H1 (cell line): ENCODE results near the gene RUNX1. TPM values are rescaled to one million over a fixed set of nuclear protein-coding genes. Genes with fewer than 3 reads are reported as not detected.

Source experiments
- CTCF ChIA-PET: fragments of 300-600 bp; sonication (Branson Sonifier 250); formaldehyde crosslinking; loops from one replicate; lab custom pipeline; 2021; ENCODE audit not compliant: partially characterized antibody; lab: Charles Lee
- POLR2A ChIA-PET: fragments of 300-600 bp; sonication (Branson Sonifier 250); formaldehyde crosslinking; loops from one replicate; lab custom pipeline; 2021; ENCODE audit warnings: inconsistent platforms; ENCODE audit not compliant: partially characterized antibody; lab: Charles Lee
- DNase-seq, 2 experiments: peaks; one replicate each; pipeline versions ENCODE4 v3.0.0 to v3.0.0-alpha.2; 2010 to 2022; ENCODE audit warnings: low spot score in 2 of 2, low read depth in 1 of 2, mixed read lengths in 1 of 2
- FAIRE-seq: peaks from 2 replicates; lab custom pipeline; 2011; peaks lifted over from hg19 to GRCh38; lab: Jason Lieb, UNC
- H2AFZ ChIP-seq: 2 replicates; pipeline ENCODE4 v1.8.1; 2012; ENCODE audit warnings: low read length, inconsistent platforms
- H2AK5ac ChIP-seq: 2 replicates; pipeline ENCODE4 v1.6.1; 2013; ENCODE audit warnings: low read depth, low read length
- H2BK120ac ChIP-seq: replicated peaks from 2 replicates; pipeline ENCODE3; 2013; ENCODE audit warnings: low read depth, low read length, inconsistent platforms
- H2BK12ac ChIP-seq: 2 replicates; pipeline ENCODE4 v1.6.1; 2013; ENCODE audit warnings: low read depth, low read length
- H2BK15ac ChIP-seq: 2 replicates; pipeline ENCODE4 v1.6.1; 2013; ENCODE audit warnings: low read length
- H2BK20ac ChIP-seq: 2 replicates; pipeline ENCODE4 v1.6.1; 2013; ENCODE audit warnings: low read length
- H2BK5ac ChIP-seq: 2 replicates; pipeline ENCODE4 v1.6.1; 2013; ENCODE audit warnings: low read depth, low read length
- H3K14ac ChIP-seq: 2 replicates; pipeline ENCODE4 v1.6.1; 2013; ENCODE audit warnings: inconsistent platforms; ENCODE audit not compliant: insufficient read length
- H3K18ac ChIP-seq: 2 replicates; pipeline ENCODE4 v1.6.1; 2013; ENCODE audit warnings: low read length; ENCODE audit errors: extremely low read depth
- H3K23ac ChIP-seq: 2 replicates; pipeline ENCODE4 v1.6.1; 2013; ENCODE audit warnings: inconsistent platforms; ENCODE audit not compliant: insufficient read length
- H3K23me2 ChIP-seq: 2 replicates; pipeline ENCODE4 v1.6.1; 2013; ENCODE audit warnings: low read depth, low read length
- H3K27ac ChIP-seq: 2 replicates; pipeline ENCODE4 v1.6.1; 2011; ENCODE audit warnings: low read depth, low read length, inconsistent platforms
- H3K27me3 ChIP-seq, 4 experiments: replicated peaks in 1 of 4; 1 replicate in 1 of 4; 2 replicates in 3 of 4; pipeline versions ENCODE4 v1.6.1 to v1.8.1; 2011 to 2013; ENCODE audit warnings: low read length in 3 of 4, mild to moderate bottlenecking in 3 of 4, inconsistent platforms in 2 of 4, mixed read lengths in 2 of 4, moderate library complexity in 1 of 4; ENCODE audit not compliant: control insufficient read depth in 3 of 4, insufficient read depth in 3 of 4; ENCODE audit errors: extremely low read depth in 1 of 4
- H3K36me3 ChIP-seq, 4 experiments: 2 replicates each; pipeline versions ENCODE4 v1.6.1 to v1.8.1; 2011 to 2013; ENCODE audit warnings: mild to moderate bottlenecking in 4 of 4, low read length in 3 of 4, moderate library complexity in 2 of 4, control low read depth in 1 of 4, inconsistent platforms in 1 of 4; ENCODE audit not compliant: insufficient read depth in 4 of 4, control insufficient read depth in 2 of 4
- H3K4ac ChIP-seq: replicated peaks from 2 replicates; pipeline ENCODE3; 2013; ENCODE audit warnings: low read length, low read depth, mixed read lengths, inconsistent platforms; ENCODE audit not compliant: insufficient read length
- H3K4me1 ChIP-seq, 4 experiments: replicated peaks in 1 of 4; 1 replicate in 1 of 4; 2 replicates in 3 of 4; pipeline versions ENCODE4 v1.6.1 to v1.8.1; 2011 to 2013; ENCODE audit warnings: low read length in 3 of 4, inconsistent platforms in 2 of 4, mixed read lengths in 1 of 4; ENCODE audit not compliant: insufficient read depth in 4 of 4, control insufficient read depth in 3 of 4
- H3K4me2 ChIP-seq, 2 experiments: 2 replicates each; pipeline versions ENCODE4 v1.6.1 to v1.8.1; 2011 to 2013; ENCODE audit warnings: low read depth in 2 of 2, low read length in 2 of 2, control low read depth in 1 of 2, inconsistent platforms in 1 of 2, mild to moderate bottlenecking in 1 of 2; ENCODE audit not compliant: insufficient read depth in 1 of 2
- H3K4me3 ChIP-seq, 4 experiments: fragments of 200-600, 300-600 bp in 1 of 4; sonication (generic), shearing (Covaris generic), sonication (Bioruptor Twin) in 1 of 4; 2 replicates each; pipeline versions ENCODE4 v1.5.1 to v1.8.1; 2011 to 2016; ENCODE audit warnings: low read length in 4 of 4, low read depth in 3 of 4, control low read depth in 2 of 4, inconsistent platforms in 2 of 4, mild to moderate bottlenecking in 2 of 4, mixed read lengths in 1 of 4, moderate library complexity in 1 of 4; ENCODE audit not compliant: insufficient read depth in 2 of 4; ENCODE audit errors: extremely low read depth in 1 of 4
- H3K56ac ChIP-seq: replicated peaks from 2 replicates; pipeline ENCODE3; 2013; ENCODE audit warnings: low read depth, mild to moderate bottlenecking, mixed read lengths, low read length, inconsistent platforms; ENCODE audit not compliant: insufficient read length
- H3K79me1 ChIP-seq: 2 replicates; pipeline ENCODE4 v1.6.1; 2013; ENCODE audit warnings: low read depth, low read length, control low read depth
- H3K79me2 ChIP-seq, 2 experiments: 2 replicates each; pipeline versions ENCODE4 v1.6.1 to v1.8.1; 2012 to 2013; ENCODE audit warnings: low read length in 2 of 2, mild to moderate bottlenecking in 2 of 2, inconsistent platforms in 1 of 2; ENCODE audit not compliant: insufficient read depth in 2 of 2, control insufficient read depth in 1 of 2
- H3K9ac ChIP-seq, 4 experiments: replicated peaks in 1 of 4; 1 replicate in 1 of 4; 2 replicates in 3 of 4; pipeline versions ENCODE4 v1.6.1 to v1.8.1; 2011 to 2013; ENCODE audit warnings: low read depth in 3 of 4, low read length in 3 of 4, control low read depth in 2 of 4, mild to moderate bottlenecking in 2 of 4, moderate library complexity in 2 of 4, inconsistent platforms in 1 of 4; ENCODE audit errors: extremely low read depth in 1 of 4
- H3K9me3 ChIP-seq, 2 experiments: 2 replicates each; pipeline versions ENCODE4 v1.6.1 to v1.8.1; 2012 to 2013; ENCODE audit warnings: mild to moderate bottlenecking in 2 of 2, moderate library complexity in 2 of 2, control low read depth in 1 of 2, inconsistent platforms in 1 of 2, low read depth in 1 of 2, low read length in 1 of 2, mixed read lengths in 1 of 2; ENCODE audit not compliant: insufficient read depth in 2 of 2
- H4K20me1 ChIP-seq, 2 experiments: replicated peaks in 1 of 2; 2 replicates each; pipeline versions ENCODE3 to v1.8.1; 2011 to 2013; ENCODE audit warnings: inconsistent platforms in 2 of 2, low read length in 2 of 2, mild to moderate bottlenecking in 1 of 2; ENCODE audit not compliant: insufficient read depth in 2 of 2, control insufficient read depth in 1 of 2
- H4K5ac ChIP-seq: 2 replicates; pipeline ENCODE4 v1.6.1; 2013; ENCODE audit warnings: low read length, low read depth, mixed read lengths, inconsistent platforms; ENCODE audit not compliant: insufficient read length
- H4K8ac ChIP-seq: 2 replicates; pipeline ENCODE4 v1.8.0; 2013; ENCODE audit warnings: mild to moderate bottlenecking, moderate library complexity, low read length, inconsistent platforms; ENCODE audit not compliant: insufficient read depth; ENCODE audit errors: extremely low read depth
- H4K91ac ChIP-seq: replicated peaks from 2 replicates; pipeline ENCODE3; 2013; ENCODE audit warnings: low read length, mixed read lengths, inconsistent platforms; ENCODE audit not compliant: insufficient read length
- BACH1 ChIP-seq: IDR thresholded peaks from 2 replicates; pipeline ENCODE4 v1.6.1; 2012; ENCODE audit warnings: low read length, improper control_type of control experiment
- CBX8 ChIP-seq: fragments of 300-800, 300-1000 bp; sonication (generic); IDR thresholded peaks from 2 replicates; pipeline ENCODE4 v1.7.1; 2016; ENCODE audit warnings: low read depth, low read length, borderline replicate concordance
- EGR1 ChIP-seq: IDR thresholded peaks from 2 replicates; pipeline ENCODE4 v1.6.1; 2011; ENCODE audit warnings: low read depth, low read length, borderline replicate concordance
- FOSL1 ChIP-seq: IDR thresholded peaks from 2 replicates; pipeline ENCODE4 v1.6.1; 2011; ENCODE audit warnings: mild to moderate bottlenecking, low read depth, low read length, moderate library complexity; ENCODE audit not compliant: insufficient read depth
- GABPA ChIP-seq: IDR thresholded peaks from 2 replicates; pipeline ENCODE4 v1.6.1; 2011; ENCODE audit warnings: mild to moderate bottlenecking, low read length, moderate library complexity, borderline replicate concordance; ENCODE audit not compliant: insufficient read depth
- GTF2F1 ChIP-seq: IDR thresholded peaks from 2 replicates; pipeline ENCODE4 v1.6.1; 2012; ENCODE audit warnings: low read depth, low read length, improper control_type of control experiment, borderline replicate concordance
- KDM1A ChIP-seq: fragments of 200-600, 300-600 bp; sonication (generic); IDR thresholded peaks from 2 replicates; pipeline ENCODE4 v1.7.1; 2016; ENCODE audit warnings: mild to moderate bottlenecking, low read length, borderline replicate concordance
- RNF2 ChIP-seq: fragments of 200-900, 300-1000 bp; sonication (generic); IDR thresholded peaks from 2 replicates; pipeline ENCODE4 v1.7.1; 2016; ENCODE audit warnings: borderline replicate concordance, low read depth, mild to moderate bottlenecking, antibody characterized with exemption, low read length; ENCODE audit not compliant: poor library complexity, severe bottlenecking; ENCODE audit errors: missing control alignments
- SIRT6 ChIP-seq: IDR thresholded peaks from one replicate; pipeline ENCODE4 v1.7.1; 2012; ENCODE audit warnings: low read length, inconsistent platforms
- SP1 ChIP-seq: IDR thresholded peaks from 2 replicates; pipeline ENCODE4 v1.6.1; 2011; ENCODE audit warnings: low read depth, low read length
- SP2 ChIP-seq: IDR thresholded peaks from 2 replicates; pipeline ENCODE4 v1.6.1; 2012; ENCODE audit warnings: mild to moderate bottlenecking, low read length, inconsistent platforms
- TCF12 ChIP-seq: IDR thresholded peaks from 2 replicates; pipeline ENCODE4 v1.6.1; 2011; ENCODE audit warnings: low read depth, mild to moderate bottlenecking, low read length
- WGBS, 2 experiments: shearing (Covaris generic) in 1 of 2; methylation state at CpG; one replicate each; pipeline versions ENCODE4 v1.1.6 to v1.1.7; 2013 to 2015; ENCODE audit warnings: low lambda C conversion rate in 2 of 2, mixed read lengths in 2 of 2, inconsistent platforms in 1 of 2, low coverage in 1 of 2, missing lambda C conversion rate in 1 of 2; ENCODE audit not compliant: insufficient replicate concordance in 2 of 2, insufficient coverage in 1 of 2, insufficient read length in 1 of 2; ENCODE audit errors: extremely low coverage in 1 of 2, missing lambda C conversion rate in 1 of 2; 5-methylcytosine and 5-hydroxymethylcytosine counted together
- polyA plus RNA-seq, 7 experiments: library from polyadenylated mRNA; depleted of rRNA in 3 of 7; stranded (reverse) in 5 of 7; unstranded in 2 of 7; fragments of >200 nt in 5 of 7; fragments of 200-250 nt in 2 of 7; gene quantifications; 1 replicate in 5 of 7; 2 replicates in 1 of 7; 4 replicates in 1 of 7; pipeline versions ENCODE4 v1.2.1 to v1.2.3, GENCODE V29; 2011 to 2013; ENCODE audit warnings: missing spikeins in 2 of 7, mixed read lengths in 2 of 7
- total RNA-seq: library from RNA; stranded (reverse); fragmentation: NEBNext Ultra II Directional; extraction: Animal tissue kit (Norgen Biotek cat#: 25700); gene quantifications from 2 replicates; pipeline ENCODE4 v1.2.1, GENCODE V29; 2021

RUNX1 gene
- total and polyA plus RNA-seq, 2 of the 8 experiments (the other 6 are each of a cell fraction or from before 2014, with no cell fraction given), result 0.20 to 0.60 TPM

- no peaks in the 10 kb centered on the region; a peak in 3 of 7 replicates for H3K27me3 ChIP-seq
- no peak for TF ChIP-seq CBX8
- no peak for TF ChIP-seq FOSL1
- no peak for TF ChIP-seq KDM1A
- TF ChIP-seq RNF2, result no peak
- no peak for TF ChIP-seq SP2
- no peak for TF ChIP-seq SP1
- no peak for TF ChIP-seq GTF2F1
- TF ChIP-seq SIRT6, result no peak
- no peak for TF ChIP-seq BACH1
- TF ChIP-seq GABPA, result no peak
- TF ChIP-seq EGR1, result no peak
- no peak for TF ChIP-seq TCF12
Measured at GRCh38 chr21:34845521-34846451, 203.3 kb downstream of the RUNX1 start.

More at GRCh38 chr21:34845521-34846451, 203.3 kb downstream of the RUNX1 start:
- H3K9ac ChIP-seq, result no peak overlapping the region
- H2AFZ ChIP-seq, result no peak overlapping the region
- ChIA-PET CTCF (interaction anchor here (0.7 to 4.0 kb wide), 3 partner anchors 12 to 100 kb away, joined by 3 to 32 read pairs (median 9); no protein-coding TSS in a partner anchor), POLR2A (interaction anchor here (0.9 to 1.2 kb wide), 2 partner anchors 25 to 39 kb away, joined by 3 read pairs; no protein-coding TSS in a partner anchor)
- no peak overlapping the region for H3K27ac ChIP-seq
- no peaks in the 10 kb centered on the region for H3K9me3 ChIP-seq
- no peak overlapping the region for H2BK5ac ChIP-seq
- H3K4me3 ChIP-seq, result no peak overlapping the region
- H4K5ac ChIP-seq, result no peak overlapping the region
- no peak overlapping the region for H2BK15ac ChIP-seq
- peaks cover 7 to 23% (median 15%) of the 10 kb centered on the region in 4 experiments for H3K4me1 ChIP-seq
- H3K56ac ChIP-seq, result no peak overlapping the region
- FAIRE-seq, result no peak
- H4K91ac ChIP-seq, result no peak overlapping the region
- H3K79me1 ChIP-seq, result no peaks in the 10 kb centered on the region
- WGBS, 2 experiments, result 94% methylated on average over 6 of the region's 8 CpGs; no CpG with 5 or more reads in 1 of the 2 experiments
- H3K14ac ChIP-seq, result no peak overlapping the region
- H3K4ac ChIP-seq, result no peak overlapping the region
- no peaks in the 10 kb centered on the region for H3K79me2 ChIP-seq
- H3K18ac ChIP-seq, result no peak overlapping the region
- H3K23me2 ChIP-seq, result no peaks in the 10 kb centered on the region
- no peak overlapping the region for H2BK120ac ChIP-seq
- DNase-seq, result no peak
- H4K8ac ChIP-seq, result no peak overlapping the region
- H2BK20ac ChIP-seq, result no peak overlapping the region
- 0 out of 2 replicates have a peak overlapping the region, but pooled peaks have one; percentile 24 for H2AK5ac ChIP-seq
- H4K20me1 ChIP-seq, result no peaks in the 10 kb centered on the region
- no peaks in the 10 kb centered on the region for H3K36me3 ChIP-seq
- no peak overlapping the region for H3K4me2 ChIP-seq
- H3K23ac ChIP-seq, result no peak overlapping the region
- H2BK12ac ChIP-seq, result no peak overlapping the region
